HG03097 (cell line): ENCODE measurements around the gene DNAH14.
A peak's percentile ranks its signal among the peaks of the same experiment; 100 is the strongest.

Experiments
- ATAC-seq: cut with Tn5 transposase; IDR thresholded peaks from one replicate; pipeline ENCODE4 v1.9.1; 2021; ENCODE audit not compliant: unreplicated experiment, low FRiP score

DNAH14 gene

DNA sequence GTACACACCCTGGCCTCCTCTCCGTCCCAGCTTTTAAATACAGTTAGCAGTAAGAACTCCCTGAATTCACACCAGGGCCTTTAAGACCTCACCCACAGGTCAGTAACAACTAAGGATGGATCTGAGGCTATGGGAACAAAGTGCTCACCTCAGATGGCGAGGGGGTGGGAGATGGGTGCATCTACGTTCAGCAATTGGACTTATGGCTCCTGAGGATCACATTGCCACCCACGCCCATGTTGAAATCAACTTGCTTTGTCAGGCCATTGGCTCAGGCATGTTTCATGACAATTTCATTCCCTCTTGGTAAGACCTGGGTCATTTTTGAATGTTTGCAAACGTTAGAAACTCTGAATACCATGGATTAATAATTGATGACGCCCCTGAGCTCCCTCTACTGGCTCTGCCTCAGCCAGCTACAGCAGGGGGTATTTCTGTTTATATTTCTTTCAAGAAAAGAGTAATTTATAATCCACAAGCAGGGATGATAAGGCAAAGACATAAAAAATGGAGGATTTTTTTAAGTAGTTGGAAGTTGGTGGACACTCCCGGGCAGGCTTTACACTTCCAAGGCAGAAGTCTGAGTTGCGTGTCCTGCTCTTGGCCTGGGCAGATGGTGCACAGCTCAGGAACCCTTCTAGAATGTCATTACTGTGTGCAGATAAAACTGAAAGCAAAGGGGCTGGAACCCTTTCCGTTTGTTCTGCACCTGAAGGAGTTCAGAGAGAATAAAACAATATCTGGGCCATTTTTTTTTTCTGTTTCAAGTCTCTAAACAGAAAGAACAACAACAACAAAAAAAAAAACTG lies 512.0 kb downstream of the DNAH14 start:
- ATAC-seq = peak; percentile 29

DNA sequence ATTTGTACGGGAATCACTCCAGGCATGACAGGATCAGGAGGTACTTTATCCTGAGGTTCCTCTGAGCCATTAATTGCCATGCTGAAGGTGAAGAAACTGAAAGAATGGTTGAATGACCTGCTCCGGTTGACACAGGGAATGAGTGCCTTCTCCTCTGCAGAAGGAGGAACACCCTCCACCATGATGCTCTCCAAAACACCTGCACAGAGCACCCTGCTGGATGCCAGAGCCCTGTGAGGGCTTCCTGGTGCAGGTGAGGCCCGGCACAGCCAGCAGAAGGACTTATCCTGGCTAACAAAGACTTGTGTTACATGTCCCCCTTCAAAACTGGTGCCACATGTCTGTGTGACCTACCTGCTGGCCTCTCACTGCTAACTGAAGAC lies 512.6 kb downstream of the DNAH14 start:
- no peak for ATAC-seq

DNA sequence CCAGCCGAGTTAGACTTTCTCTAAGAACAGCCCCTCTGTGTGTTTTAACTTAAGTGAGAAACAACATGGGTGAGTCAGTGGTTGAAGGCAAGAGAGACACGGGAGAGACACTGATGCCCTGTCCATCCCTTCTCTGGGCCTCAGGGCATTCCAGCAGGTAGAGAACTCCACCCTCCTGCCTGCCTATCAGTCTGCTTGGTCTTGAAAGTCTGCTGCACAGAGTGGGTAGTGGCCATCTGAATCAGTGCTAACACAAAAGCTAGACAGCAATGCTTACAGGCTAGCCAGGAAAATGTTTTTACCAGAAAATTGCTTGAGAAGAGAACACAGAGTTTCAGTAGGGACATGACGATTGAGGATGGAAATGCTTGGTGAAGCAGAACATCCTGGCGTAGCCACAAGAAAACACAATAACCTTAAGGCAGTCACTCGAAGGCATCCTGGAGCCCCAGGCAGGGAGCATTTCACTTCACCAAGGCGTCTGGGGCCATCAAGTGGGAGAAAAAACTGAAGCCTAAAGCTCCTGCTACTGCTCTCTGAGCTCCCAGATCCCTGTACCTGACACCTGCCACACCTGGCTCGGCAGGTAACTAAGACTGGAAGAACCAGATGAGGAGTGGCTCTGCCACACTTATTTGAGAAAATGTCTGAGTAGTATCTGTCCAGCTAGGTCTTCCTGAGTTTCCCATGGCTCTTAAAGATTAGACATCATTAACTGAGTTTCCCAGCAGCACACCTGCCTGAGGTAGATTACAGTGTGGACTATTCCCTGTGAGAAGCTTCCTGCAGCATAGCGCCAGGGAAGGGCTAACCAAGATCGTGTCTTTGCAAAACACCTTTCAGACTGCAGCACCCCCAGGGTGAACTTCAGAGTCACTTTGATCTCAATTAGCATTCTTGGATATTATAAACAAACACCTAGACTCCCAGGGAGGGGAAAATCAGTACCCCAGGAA lies 516.4 kb downstream of the DNAH14 start:
- no peak for ATAC-seq

DNA sequence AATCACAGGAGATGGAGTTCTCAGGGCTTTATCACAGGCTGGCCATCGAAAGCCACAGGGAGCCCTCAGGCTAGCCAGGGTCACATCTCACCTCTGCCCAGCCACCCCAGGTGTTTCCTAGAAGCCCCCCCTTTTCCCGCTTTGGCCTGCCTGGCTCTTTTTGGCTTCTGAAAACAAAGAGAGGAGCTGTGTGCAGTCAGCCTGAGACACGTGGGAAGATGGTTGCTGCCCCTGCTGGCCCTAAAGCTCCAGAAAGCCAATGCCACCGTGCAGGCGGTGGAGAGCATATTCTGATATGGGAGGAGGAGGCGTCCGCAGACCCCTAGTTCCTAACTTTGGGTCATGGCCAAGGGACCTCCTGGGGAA lies 517.1 kb downstream of the DNAH14 start:
- no peak for ATAC-seq

DNA sequence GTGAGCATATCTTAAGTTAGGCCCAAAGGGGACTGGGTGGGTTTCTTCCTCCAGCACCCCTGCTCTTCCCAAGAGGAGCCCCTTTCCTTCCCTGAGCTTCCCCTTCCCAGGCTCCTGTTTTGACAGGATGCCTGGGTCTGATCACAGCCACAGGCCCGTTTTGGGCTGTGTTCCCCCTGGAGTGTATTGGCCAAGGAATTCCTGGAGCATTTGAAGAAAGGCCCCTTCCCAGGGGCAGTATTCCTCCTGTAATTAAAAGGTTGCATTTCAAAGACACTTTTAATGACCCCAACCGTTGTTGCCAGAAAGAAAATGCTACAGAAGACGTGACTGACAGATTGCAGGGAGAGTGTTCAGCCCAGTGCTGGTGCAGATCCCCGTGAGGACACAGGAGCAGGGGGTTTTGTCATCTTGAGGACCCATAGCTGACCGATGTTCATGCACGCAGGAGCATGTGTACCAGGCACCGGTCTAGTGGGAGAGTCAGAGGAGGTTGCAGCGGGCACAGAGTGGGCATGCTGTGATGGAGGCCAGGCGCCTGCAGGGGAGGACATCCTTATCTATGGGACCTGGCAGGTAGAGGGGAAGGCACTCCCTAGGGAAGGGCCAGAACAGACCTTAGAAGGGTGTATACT lies 517.6 kb downstream of the DNAH14 start:
- ATAC-seq = no peak

DNA sequence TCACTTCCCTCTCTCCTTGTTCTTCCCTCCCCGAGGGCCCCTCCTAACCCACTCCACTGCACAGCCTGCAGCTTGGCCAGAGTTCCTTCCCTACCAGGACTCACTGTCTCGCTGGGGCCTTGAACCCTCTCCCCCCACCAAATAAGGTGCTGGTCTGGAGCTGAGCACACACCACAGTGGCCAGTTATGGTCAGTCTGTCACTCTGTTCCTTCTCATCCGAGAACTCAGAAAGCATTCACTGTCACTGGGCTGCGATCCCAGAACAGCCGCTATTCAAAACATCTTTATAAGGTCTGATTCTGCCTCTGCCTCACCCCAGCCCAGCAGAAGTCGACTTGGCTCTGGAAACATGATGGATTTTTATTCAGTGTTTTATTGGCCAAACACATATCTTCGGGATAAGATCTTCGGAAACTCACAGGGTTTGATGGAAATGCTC lies 518.2 kb downstream of the DNAH14 start:
- ATAC-seq = no peak

DNA sequence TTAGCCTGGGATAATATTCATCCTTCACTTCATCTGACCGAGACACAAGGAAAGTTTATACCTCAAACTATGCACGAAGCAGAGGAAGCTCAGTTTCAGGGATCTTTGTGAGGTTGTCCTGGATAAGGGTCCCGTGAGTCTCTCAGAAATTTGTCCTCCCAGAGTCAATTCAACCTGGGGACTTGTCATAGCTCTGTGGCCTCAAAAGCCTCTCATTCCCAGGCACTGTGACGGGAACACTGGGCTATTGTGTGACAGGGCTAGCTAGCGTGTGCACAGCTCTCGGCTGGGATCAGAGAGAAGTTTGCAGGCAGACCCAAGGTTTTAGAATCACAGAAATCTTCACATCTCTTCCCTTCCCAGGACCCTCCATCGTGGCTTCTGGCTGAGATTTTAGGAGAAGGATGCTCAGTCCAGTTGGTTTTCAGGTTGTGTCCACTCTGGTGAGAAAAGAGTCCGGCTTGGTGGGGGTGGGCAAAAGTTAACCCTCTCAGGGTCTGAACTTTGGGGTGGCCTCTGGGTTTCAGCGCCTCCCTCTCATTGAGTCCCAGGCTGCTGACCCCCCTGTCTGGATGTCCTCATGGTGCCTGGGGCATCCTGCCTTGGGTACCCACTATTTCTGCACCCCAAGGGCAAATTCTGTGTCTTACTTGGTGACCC lies 518.8 kb downstream of the DNAH14 start:
- no peak for ATAC-seq
